GM21576 (cell line): ENCODE measurements around the gene DHRS7C.
"Not testable (repeated sequence)": the region's sequence is repeated elsewhere in the genome, so short reads cannot be mapped to it uniquely, and the experiment has no call there.

Experiments
- ATAC-seq: cut with Tn5 transposase; IDR thresholded peaks from one replicate; pipeline ENCODE4 v1.9.1; 2021; ENCODE audit warnings: mild to moderate bottlenecking, moderate library complexity; ENCODE audit not compliant: unreplicated experiment

Gene DHRS7C

GRCh38 chr17:9810100-9810949 lies 18.9 kb upstream of the DHRS7C start:
- ATAC-seq, result no peak

GRCh38 chr17:9809409-9809808 lies 18.0 kb upstream of the DHRS7C start:
- no peak for ATAC-seq

GRCh38 chr17:9806699-9807098 lies 15.3 kb upstream of the DHRS7C start:
- ATAC-seq, result no peak

GRCh38 chr17:9805769-9806168 lies 14.4 kb upstream of the DHRS7C start:
- no peak for ATAC-seq

- no peak for ATAC-seq
Observed at GRCh38 chr17:9802697-9803096, 11.3 kb upstream of the DHRS7C start.

GRCh38 chr17:9802294-9802693 lies 10.9 kb upstream of the DHRS7C start:
- ATAC-seq, result no peak

- no peak for ATAC-seq
Observed at GRCh38 chr17:9801505-9801904, 10.1 kb upstream of the DHRS7C start.

GRCh38 chr17:9798724-9799123 lies 7.3 kb upstream of the DHRS7C start:
- no peak for ATAC-seq

- no peak for ATAC-seq
Observed at GRCh38 chr17:9798008-9798407, 6.6 kb upstream of the DHRS7C start.

- no peak for ATAC-seq
Observed at GRCh38 chr17:9792181-9792840, 919 bp upstream of the DHRS7C start.

- ATAC-seq, result no peak
Observed at GRCh38 chr17:9790316-9790715, 1.1 kb downstream of the DHRS7C start.

- no peak for ATAC-seq
Observed at GRCh38 chr17:9788601-9789000, 2.8 kb downstream of the DHRS7C start.

- ATAC-seq, result no peak
Observed at GRCh38 chr17:9784544-9784943, 6.8 kb downstream of the DHRS7C start.

GRCh38 chr17:9783465-9783864 lies 7.9 kb downstream of the DHRS7C start:
- ATAC-seq, result not testable (repeated sequence)

- ATAC-seq, result no peak
Observed at GRCh38 chr17:9783050-9783449, 8.3 kb downstream of the DHRS7C start.

GRCh38 chr17:9780552-9780951 lies 10.8 kb downstream of the DHRS7C start:
- ATAC-seq, result no peak

- ATAC-seq, result no peak
Observed at GRCh38 chr17:9776911-9777310, 14.5 kb downstream of the DHRS7C start.

GRCh38 chr17:9772658-9773057 lies 18.7 kb downstream of the DHRS7C start:
- ATAC-seq, result no peak

- no peak for ATAC-seq
Observed at GRCh38 chr17:9771465-9771864, 19.9 kb downstream of the DHRS7C start.

GRCh38 chr17:9769036-9769695 lies 22.2 kb downstream of the DHRS7C start:
- ATAC-seq, result no peak

GRCh38 chr17:9768381-9768934 lies 22.9 kb downstream of the DHRS7C start:
- no peak for ATAC-seq
